Measurements from ENCODE around the gene TUFT1. TPM values are rescaled to one million over a fixed set of nuclear protein-coding genes. Genes with fewer than 3 reads are reported as not detected.

Gene TUFT1
- total and polyA plus RNA-seq, 2 of the 8 experiments (the other 6 are each of a cell fraction or from before 2014, with no cell fraction given): 7.3 to 10.4 TPM

GRCh38 chr1:151510957-151511635 is 29.0 kb upstream of the TUFT1 start, which contains the start of gene CGN:
Gene CGN (plus strand): TSS chr1:151511387. CDS start chr1:151518520, 7,133 bp downstream.
- ChIA-PET POLR2A (ENCODE audit: partially characterized antibody) (interaction anchor here (0.6 to 17.1 kb wide), 12 partner anchors 8 to 227 kb away, joined by 3 to 283 read pairs (median 5); partner anchors contain the start of gene TUFT1), CTCF (ENCODE audit: partially characterized antibody) (interaction anchor here (1.0 to 1.5 kb wide), 4 partner anchors 22 to 66 kb away, joined by 3 read pairs; no protein-coding TSS in a partner anchor)
- peak within 1 kb of the TSS; percentile 80 to 85 (median 84) for H3K4me3 ChIP-seq (ENCODE audit: extremely low read depth in 1 of 4, insufficient read depth in 2 of 4, low read depth in 3 of 4, low read length in 4 of 4)
- no peaks in the 10 kb centered on the region for H3K9me3 ChIP-seq (ENCODE audit: insufficient read depth in 2 of 2, low read depth in 1 of 2, low read length in 1 of 2)
- H2AFZ ChIP-seq (ENCODE audit: low read length): no peak within 1 kb of the TSS; the same call in 1 of the 2 replicates
- no peak within 1 kb of the TSS for H2BK20ac ChIP-seq (ENCODE audit: low read length)
- H3K9ac ChIP-seq (replicated peaks in 1 of 4; ENCODE audit: extremely low read depth in 1 of 4, low read depth in 3 of 4, low read length in 3 of 4): peak within 1 kb of the TSS; percentile 56 to 94 (median 83)
- H2BK120ac ChIP-seq (replicated peaks; ENCODE audit: low read depth, low read length): peak within 1 kb of the TSS; percentile 47
- 3% methylated on average over 47 of the region's 68 CpGs; no CpG with 5 or more reads in 1 of the 2 experiments for WGBS, 2 experiments (ENCODE audit: extremely low coverage in 1 of 2, insufficient coverage in 1 of 2, insufficient read length in 1 of 2, insufficient replicate concordance in 2 of 2, low coverage in 1 of 2, low lambda C conversion rate in 2 of 2, missing lambda C conversion rate in 1 of 2)
- H3K14ac ChIP-seq (ENCODE audit: insufficient read length): no peak within 1 kb of the TSS
- peak within 1 kb of the TSS; percentile 83 to 98 for H3K4me2 ChIP-seq (ENCODE audit: insufficient read depth in 1 of 2, low read depth in 2 of 2, low read length in 2 of 2)
- H4K5ac ChIP-seq (ENCODE audit: insufficient read length, low read depth, low read length): peak within 1 kb of the TSS; percentile 82
- H4K8ac ChIP-seq (ENCODE audit: extremely low read depth, insufficient read depth, low read length): peak within 1 kb of the TSS; percentile 31
- peak within 1 kb of the TSS; percentile 90 for H3K27ac ChIP-seq (ENCODE audit: low read depth, low read length)
- no peaks in the 10 kb centered on the region for H3K36me3 ChIP-seq (ENCODE audit: control insufficient read depth in 2 of 4, insufficient read depth in 4 of 4, low read length in 3 of 4)
- H3K79me1 ChIP-seq (ENCODE audit: low read depth, low read length): peaks cover 14% of the 10 kb centered on the region
- 0 out of 2 replicates have a peak within 1 kb of the TSS, but pooled peaks have one; percentile 88 for H2AK5ac ChIP-seq (ENCODE audit: low read depth, low read length)
- H3K23ac ChIP-seq (ENCODE audit: insufficient read length): no peak within 1 kb of the TSS
- H3K4ac ChIP-seq (replicated peaks; ENCODE audit: insufficient read length, low read depth, low read length): peak within 1 kb of the TSS; percentile 33
- peaks cover 0 to 32% of the 10 kb centered on the region in 2 experiments; a peak in 2 of 4 replicates for H3K79me2 ChIP-seq (ENCODE audit: control insufficient read depth in 1 of 2, insufficient read depth in 2 of 2, low read length in 2 of 2)
- DNase-seq (ENCODE audit: low read depth in 1 of 2, low spot score in 2 of 2) (peak; percentile 88 to 93), FAIRE-seq (no peak)
- no peak within 1 kb of the TSS for H4K91ac ChIP-seq (replicated peaks; ENCODE audit: insufficient read length, low read length)
- H2BK5ac ChIP-seq (ENCODE audit: low read depth, low read length): peak within 1 kb of the TSS; percentile 88; the same call in 1 of the 2 replicates
- H3K23me2 ChIP-seq (ENCODE audit: low read depth, low read length): peaks cover 24% of the 10 kb centered on the region
- peaks cover 0 to 2% of the 10 kb centered on the region in 2 experiments for H4K20me1 ChIP-seq (replicated peaks in 1 of 2; ENCODE audit: control insufficient read depth in 1 of 2, insufficient read depth in 2 of 2, low read length in 2 of 2)
- H3K27me3 ChIP-seq (replicated peaks in 1 of 4; ENCODE audit: control insufficient read depth in 3 of 4, extremely low read depth in 1 of 4, insufficient read depth in 3 of 4, low read length in 3 of 4): 0 out of 7 replicates have a peak, but pooled peaks cover 0 to 3% (median 0%) of the 10 kb centered on the region in 4 experiments
- H3K18ac ChIP-seq (ENCODE audit: extremely low read depth, low read length): peak within 1 kb of the TSS; percentile 83
- peak within 1 kb of the TSS; percentile 72; the same call in 1 of the 2 replicates for H2BK15ac ChIP-seq (ENCODE audit: low read length)
- H3K4me1 ChIP-seq (replicated peaks in 1 of 4; ENCODE audit: control insufficient read depth in 3 of 4, insufficient read depth in 4 of 4, low read length in 3 of 4): peaks cover 19 to 33% (median 21%) of the 10 kb centered on the region in 4 experiments
- H3K56ac ChIP-seq (replicated peaks; ENCODE audit: insufficient read length, low read depth, low read length): peak within 1 kb of the TSS; percentile 62
- peak within 1 kb of the TSS; percentile 97; the same call in 1 of the 2 replicates for H2BK12ac ChIP-seq (ENCODE audit: low read depth, low read length)
- no peak for TF ChIP-seq BACH1 (IDR thresholded peaks at IDR 0.05; ENCODE audit: low read length)
- TF ChIP-seq ATF2 (IDR thresholded peaks at IDR 0.05; ENCODE audit: low read length): no peak
- peak; percentile 73 for TF ChIP-seq PHF8 (conservative IDR thresholded peaks at IDR 0.05; ENCODE audit: low read depth, low read length)
- no peak for TF ChIP-seq SRF (IDR thresholded peaks at IDR 0.05; ENCODE audit: low read depth, low read length)
- no peak for TF ChIP-seq KDM5A (IDR thresholded peaks at IDR 0.05; ENCODE audit: low read length)
- TF ChIP-seq GTF2F1 (IDR thresholded peaks at IDR 0.05; ENCODE audit: borderline replicate concordance, low read depth, low read length): no peak
- no peak for TF ChIP-seq POU5F1 (IDR thresholded peaks at IDR 0.05; ENCODE audit: low read depth, low read length)
- TF ChIP-seq BRCA1 (IDR thresholded peaks at IDR 0.05; ENCODE audit: low read depth, low read length): no peak
- no peak for TF ChIP-seq JUND (IDR thresholded peaks at IDR 0.05; ENCODE audit: low read length)
- no peak for TF ChIP-seq NANOG (IDR thresholded peaks at IDR 0.05; ENCODE audit: insufficient read depth, low read depth, low read length, poor library complexity, severe bottlenecking)
